Adipose tissue (tissue), 3 donors: ENCODE data around the gene ZNF519. TPM values are rescaled to one million over a fixed set of nuclear protein-coding genes. Genes with fewer than 3 reads are reported as not detected.

ENCODE experiments used
- H3K27ac ChIP-seq: one replicate; pipeline ENCODE4 v1.5.1; 2013; ENCODE audit warnings: low read depth, low read length
- whole genome bisulfite sequencing, 3 donors: extraction: QIAGEN DNeasy Blood & Tissue Kit; methylation state at CpG; one replicate each; pipeline ENCODE4 v1.1.7; 2013; 5-methylcytosine and 5-hydroxymethylcytosine counted together
- polyA plus RNA-seq, 3 donors: library from polyadenylated mRNA; stranded (reverse); fragments of 200-250 nt; gene quantifications; one replicate each; pipeline ENCODE4 v1.2.3, GENCODE V29; 2013
- donor health status: healthy with polysubstance abuse.
- donor health status: Bipolar disorder and iron deficiency.
- donor health status: healthy.

ZNF519 gene
- polyA plus RNA-seq, 3 donors = 0.82 to 4.6 (median 1.2) TPM

GRCh38 chr18:14104906-14105748 lies 27.1 kb downstream of the ZNF519 start:
- H3K27ac ChIP-seq = no peak overlapping the region
- WGBS, 3 donors = 91 to 95% (median 94%) methylated on average over 5 of the region's 5 CpGs

GRCh38 chr18:14104201-14104600 lies 28.0 kb downstream of the ZNF519 start:
- 95 to 97% (median 97%) methylated on average over 2 of the region's 2 CpGs for WGBS, 3 donors
- H3K27ac ChIP-seq = no peak overlapping the region

GRCh38 chr18:14100503-14101286 lies 31.5 kb downstream of the ZNF519 start:
- WGBS, 3 donors = 88 to 95% (median 95%) methylated on average over 4 of the region's 4 CpGs

GRCh38 chr18:14098428-14098827 lies 33.8 kb downstream of the ZNF519 start:
- WGBS, 3 donors = 80 to 88% (median 80%) methylated on average over 6 of the region's 6 CpGs
- H3K27ac ChIP-seq = no peak overlapping the region

More at GRCh38 chr18:14100503-14101286, 31.5 kb downstream of the ZNF519 start:
- no peak overlapping the region for H3K27ac ChIP-seq

- 91 to 98% (median 93%) methylated on average over 2 of the region's 2 CpGs for WGBS, 3 donors
- H3K27ac ChIP-seq = no peak overlapping the region
Measured at GRCh38 chr18:14097761-14098160, 34.5 kb downstream of the ZNF519 start.

- 55 to 76% (median 72%) methylated on average over 1 of the region's 1 CpG for WGBS, 3 donors
- H3K27ac ChIP-seq = no peak overlapping the region
Measured at GRCh38 chr18:14093307-14093915, 38.8 kb downstream of the ZNF519 start.

GRCh38 chr18:14092625-14093306 lies 39.5 kb downstream of the ZNF519 start:
- 84 to 94% (median 91%) methylated on average over 7 of the region's 7 CpGs for WGBS, 3 donors
- H3K27ac ChIP-seq = no peak overlapping the region

- WGBS, 3 donors = 76 to 93% (median 91%) methylated on average over 10 of the region's 10 CpGs
- no peak overlapping the region for H3K27ac ChIP-seq
Measured at GRCh38 chr18:14089781-14090180, 42.5 kb downstream of the ZNF519 start.

GRCh38 chr18:14089191-14089590 lies 43.0 kb downstream of the ZNF519 start:
- 88 to 93% (median 91%) methylated on average over 2 of the region's 2 CpGs for WGBS, 3 donors

GRCh38 chr18:14086458-14087231 lies 45.6 kb downstream of the ZNF519 start:
- WGBS, 3 donors = 26 to 40% (median 38%) methylated on average over 9 of the region's 9 CpGs
- no peak overlapping the region for H3K27ac ChIP-seq

More at GRCh38 chr18:14089191-14089590, 43.0 kb downstream of the ZNF519 start:
- no peak overlapping the region for H3K27ac ChIP-seq

GRCh38 chr18:14085770-14086457 lies 46.3 kb downstream of the ZNF519 start:
- 86 to 90% (median 89%) methylated on average over 9 of the region's 9 CpGs for WGBS, 3 donors
- H3K27ac ChIP-seq = no peak overlapping the region

- H3K27ac ChIP-seq = no peak overlapping the region
- WGBS, 3 donors = 96 to 99% (median 97%) methylated on average over 3 of the region's 3 CpGs
Measured at GRCh38 chr18:14075196-14075595, 57.0 kb downstream of the ZNF519 start.

- 86 to 94% (median 94%) methylated on average over 5 of the region's 5 CpGs for WGBS, 3 donors
- no peak overlapping the region for H3K27ac ChIP-seq
Measured at GRCh38 chr18:14074187-14074586, 58.0 kb downstream of the ZNF519 start.

- whole genome bisulfite sequencing, 3 donors = 62 to 87% (median 80%) methylated on average over 4 of the region's 4 CpGs
- no peak overlapping the region for H3K27ac ChIP-seq
Measured at GRCh38 chr18:14053661-14054060, 78.6 kb downstream of the ZNF519 start.
